ENCODE results near the gene SPOP. TPM values are rescaled to one million over a fixed set of nuclear protein-coding genes. Genes with fewer than 3 reads are reported as not detected.
"Not testable (repeated sequence)": the region's sequence is repeated elsewhere in the genome, so short reads cannot be mapped to it uniquely, and the experiment has no call there.

Gene SPOP
- total RNA-seq, 1 donor, result 27.4 TPM

DNA sequence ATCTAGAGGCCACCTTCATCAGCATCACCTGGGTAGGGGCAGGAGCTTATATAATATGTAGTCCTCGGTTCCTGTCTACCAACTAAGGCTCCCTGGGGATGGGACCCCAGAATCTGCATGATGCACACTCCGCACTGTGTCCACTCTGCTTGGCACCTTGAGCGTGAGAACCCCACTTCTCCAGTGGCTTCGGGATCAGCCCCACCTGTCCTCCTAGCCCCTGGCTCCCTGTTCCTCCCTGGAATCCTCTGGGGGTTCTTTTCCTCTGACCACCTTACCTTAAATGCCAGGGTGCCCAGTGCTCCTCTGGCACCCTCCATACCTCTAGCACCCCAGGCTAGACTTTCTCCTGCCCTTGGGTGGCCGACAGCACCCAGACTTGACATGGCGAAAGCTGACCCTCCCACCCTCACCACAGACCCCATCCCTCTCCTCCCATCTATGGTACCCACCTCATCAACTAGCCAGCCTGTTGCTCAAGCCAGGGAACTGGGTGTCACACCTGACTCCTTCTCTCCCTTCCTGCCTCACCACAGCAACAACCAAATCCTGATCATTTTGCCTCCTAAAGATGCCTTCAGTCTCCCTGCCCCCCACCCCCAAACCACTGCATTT, 105.0 kb downstream of the SPOP start:
- H3K4me3 ChIP-seq (ENCODE audit: low read length), result no peak overlapping the region
- H3K9me3 ChIP-seq (ENCODE audit: low read depth, low read length), result no peaks in the 10 kb centered on the region
- peaks cover 30% of the 10 kb centered on the region for H3K4me1 ChIP-seq (ENCODE audit: insufficient read depth, low read length)
- H3K27me3 ChIP-seq (ENCODE audit: insufficient read depth, low read length), result peaks cover 33% of the 10 kb centered on the region

DNA sequence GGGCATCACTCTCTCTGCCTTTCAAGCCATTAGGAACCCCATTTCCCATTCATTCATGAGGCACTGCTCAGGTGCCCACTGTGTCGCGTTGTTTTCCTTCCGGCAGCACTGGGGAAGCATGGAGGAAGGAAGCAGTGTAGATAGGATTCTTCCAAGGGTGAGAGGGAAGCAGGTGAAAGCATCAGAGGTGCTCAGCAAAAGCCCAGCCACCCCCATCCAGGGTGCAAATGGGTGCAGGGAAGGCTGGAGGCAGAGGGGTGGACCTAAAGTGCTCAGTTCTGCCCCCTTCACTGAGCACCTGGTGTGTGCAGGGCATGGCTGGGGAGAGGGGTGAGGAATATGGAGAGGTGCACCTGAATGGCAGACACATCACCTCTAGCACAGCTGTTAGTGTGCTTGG, 105.7 kb downstream of the SPOP start:
- Histone ChIP-seq H3K4me3 (ENCODE audit: low read length) (no peak overlapping the region), H3K27me3 (ENCODE audit: insufficient read depth, low read length) (peaks cover 26% of the 10 kb centered on the region), H3K4me1 (ENCODE audit: insufficient read depth, low read length) (peaks cover 33% of the 10 kb centered on the region)

DNA sequence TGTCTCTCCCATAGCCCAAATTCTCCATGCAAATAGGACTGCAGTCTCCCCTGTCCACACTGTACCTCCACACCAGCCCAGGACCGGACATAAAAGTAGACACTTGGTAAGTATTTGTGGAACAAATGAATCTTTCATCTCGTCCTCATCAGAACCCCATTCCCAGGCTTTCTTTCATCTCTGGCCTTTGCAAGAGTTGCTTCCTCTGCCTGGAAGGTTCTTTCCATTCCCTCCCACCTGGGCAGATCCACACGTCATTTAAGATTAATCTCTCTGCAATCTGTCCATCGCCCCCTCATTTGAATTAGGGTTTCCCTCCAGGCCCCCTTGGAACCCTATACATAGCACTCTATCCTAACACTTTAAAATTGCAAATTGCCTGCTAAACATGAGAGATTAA, 106.1 kb downstream of the SPOP start:
- Histone ChIP-seq H3K27me3 (ENCODE audit: insufficient read depth, low read length) (peaks cover 23% of the 10 kb centered on the region), H3K9me3 (ENCODE audit: low read depth, low read length) (no peaks in the 10 kb centered on the region), H3K4me3 (ENCODE audit: low read length) (no peak overlapping the region), H3K4me1 (ENCODE audit: insufficient read depth, low read length) (peaks cover 33% of the 10 kb centered on the region)

More for the DNA sequence above, 105.7 kb downstream of the SPOP start:
- H3K9me3 ChIP-seq (ENCODE audit: low read depth, low read length), result no peaks in the 10 kb centered on the region

- peaks cover 22% of the 10 kb centered on the region for H3K27me3 ChIP-seq (ENCODE audit: insufficient read depth, low read length)
Observed at GRCh38 chr17:49571283-49571682, 106.6 kb downstream of the SPOP start.

DNA sequence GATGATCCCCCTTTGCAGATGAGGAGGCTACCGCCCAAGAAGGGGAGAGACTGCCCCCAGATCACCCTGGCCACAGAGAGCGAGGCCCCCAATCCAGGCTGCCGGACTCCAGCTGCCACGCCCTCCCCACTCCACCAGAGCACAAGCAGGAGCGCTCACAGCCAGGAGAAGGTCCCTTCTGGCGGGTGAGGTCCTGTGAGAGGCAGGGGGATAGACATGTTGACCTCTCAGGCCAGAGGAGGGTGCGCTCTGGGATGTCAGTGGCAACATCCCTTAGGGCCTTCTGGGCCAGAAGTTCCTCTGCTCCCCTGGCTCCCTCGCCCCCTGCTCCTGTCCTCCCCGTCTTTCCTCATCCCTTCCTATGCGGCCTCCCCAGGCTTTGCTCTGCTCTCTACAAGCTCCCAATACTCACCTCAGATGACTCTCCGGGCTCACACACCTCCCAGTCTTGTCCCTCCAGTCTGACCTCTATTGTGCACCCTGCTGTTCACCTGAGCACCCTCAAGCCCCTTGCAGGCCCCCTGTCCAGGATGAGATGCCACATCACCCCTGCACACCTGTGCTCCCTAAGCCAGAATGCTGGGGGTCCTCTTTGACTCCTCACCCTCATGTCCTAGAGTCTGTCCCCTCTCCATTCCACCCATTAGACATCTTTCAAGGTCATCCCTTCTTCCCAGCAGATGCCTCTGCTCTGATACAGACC, 107.2 kb downstream of the SPOP start:
- peaks cover 19% of the 10 kb centered on the region for H3K27me3 ChIP-seq (ENCODE audit: insufficient read depth, low read length)
- H3K4me3 ChIP-seq (ENCODE audit: low read length), result no peak overlapping the region
- no peaks in the 10 kb centered on the region for H3K9me3 ChIP-seq (ENCODE audit: low read depth, low read length)
- peaks cover 25% of the 10 kb centered on the region for H3K4me1 ChIP-seq (ENCODE audit: insufficient read depth, low read length)

More at GRCh38 chr17:49571283-49571682, 106.6 kb downstream of the SPOP start:
- Histone ChIP-seq H3K4me3 (ENCODE audit: low read length) (no peak overlapping the region), H3K4me1 (ENCODE audit: insufficient read depth, low read length) (peaks cover 31% of the 10 kb centered on the region), H3K9me3 (ENCODE audit: low read depth, low read length) (no peaks in the 10 kb centered on the region)

DNA sequence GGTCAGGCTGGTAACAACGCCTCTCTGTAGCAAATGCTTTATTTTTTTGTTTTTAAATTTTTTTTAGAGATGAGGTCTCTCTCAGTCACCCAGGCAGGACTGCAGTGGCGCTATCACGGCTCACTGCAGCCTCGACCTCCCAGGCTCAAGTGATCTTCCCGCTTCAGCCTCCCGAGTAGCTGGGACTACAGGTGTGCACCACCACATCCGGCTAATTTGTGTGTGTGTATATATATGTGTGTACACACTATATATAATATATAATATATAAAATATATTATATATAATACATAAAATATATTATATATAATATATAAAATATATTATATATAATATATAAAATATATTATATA, 109.2 kb downstream of the SPOP start:
- not testable (repeated sequence) for H3K9me3 ChIP-seq (ENCODE audit: low read depth, low read length); H3K4me3 ChIP-seq (ENCODE audit: low read length); H3K27me3 ChIP-seq (ENCODE audit: insufficient read depth, low read length)
- H3K4me1 ChIP-seq (ENCODE audit: insufficient read depth, low read length), result peaks cover 21% of the 10 kb centered on the region

GRCh38 chr17:49567871-49568694, 109.8 kb downstream of the SPOP start:
- no peak overlapping the region for H3K4me3 ChIP-seq (ENCODE audit: low read length)
- H3K4me1 ChIP-seq (ENCODE audit: insufficient read depth, low read length), result peaks cover 21% of the 10 kb centered on the region
- H3K9me3 ChIP-seq (ENCODE audit: low read depth, low read length), result no peaks in the 10 kb centered on the region
- H3K27me3 ChIP-seq (ENCODE audit: insufficient read depth, low read length), result peaks cover 4% of the 10 kb centered on the region

GRCh38 chr17:49567104-49567521, 110.8 kb downstream of the SPOP start:
- Histone ChIP-seq H3K9me3 (ENCODE audit: low read depth, low read length) (no peaks in the 10 kb centered on the region), H3K27me3 (ENCODE audit: insufficient read depth, low read length) (peaks cover 4% of the 10 kb centered on the region), H3K4me1 (ENCODE audit: insufficient read depth, low read length) (peaks cover 21% of the 10 kb centered on the region)

DNA sequence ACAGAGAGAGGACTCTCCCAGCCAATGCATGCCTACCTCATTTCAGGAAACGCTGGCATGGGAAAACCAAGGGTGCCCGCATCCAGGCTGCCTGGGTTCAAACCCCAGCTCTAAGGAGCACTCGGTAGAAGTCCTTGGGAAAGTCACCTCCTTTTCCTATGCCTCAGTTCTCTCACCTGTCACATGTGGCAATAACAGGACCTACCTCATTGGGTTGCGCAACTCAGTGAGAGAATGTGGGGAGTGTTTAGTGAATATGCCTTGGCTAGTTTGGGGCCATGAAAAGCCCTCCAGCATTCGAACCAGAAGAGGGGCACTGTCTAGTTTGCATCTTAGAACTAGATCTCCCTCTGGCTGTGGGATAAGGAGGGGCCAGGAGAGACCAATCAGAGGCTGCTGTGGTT, 111.2 kb downstream of the SPOP start:
- no peaks in the 10 kb centered on the region for H3K9me3 ChIP-seq (ENCODE audit: low read depth, low read length)
- H3K4me3 ChIP-seq (ENCODE audit: low read length), result no peak overlapping the region
- peaks cover 4% of the 10 kb centered on the region for H3K27me3 ChIP-seq (ENCODE audit: insufficient read depth, low read length)

More at GRCh38 chr17:49567104-49567521, 110.8 kb downstream of the SPOP start:
- no peak overlapping the region for H3K4me3 ChIP-seq (ENCODE audit: low read length)

GRCh38 chr17:49565948-49566491, 111.9 kb downstream of the SPOP start:
- Histone ChIP-seq H3K9me3 (ENCODE audit: low read depth, low read length) (no peaks in the 10 kb centered on the region), H3K4me3 (ENCODE audit: low read length) (no peak overlapping the region), H3K4me1 (ENCODE audit: insufficient read depth, low read length) (peaks cover 21% of the 10 kb centered on the region), H3K27me3 (ENCODE audit: insufficient read depth, low read length) (peaks cover 4% of the 10 kb centered on the region)

More for the DNA sequence above, 111.2 kb downstream of the SPOP start:
- peaks cover 21% of the 10 kb centered on the region for H3K4me1 ChIP-seq (ENCODE audit: insufficient read depth, low read length)

GRCh38 chr17:49564638-49565037, 113.3 kb downstream of the SPOP start:
- Histone ChIP-seq H3K4me3 (ENCODE audit: low read length) (no peak overlapping the region), H3K4me1 (ENCODE audit: insufficient read depth, low read length) (peaks cover 12% of the 10 kb centered on the region), H3K9me3 (ENCODE audit: low read depth, low read length) (no peaks in the 10 kb centered on the region), H3K27me3 (ENCODE audit: insufficient read depth, low read length) (peaks cover 4% of the 10 kb centered on the region)

- Histone ChIP-seq H3K4me1 (ENCODE audit: insufficient read depth, low read length) (peaks cover 7% of the 10 kb centered on the region), H3K9me3 (ENCODE audit: low read depth, low read length) (no peaks in the 10 kb centered on the region), H3K4me3 (ENCODE audit: low read length) (no peak overlapping the region), H3K27me3 (ENCODE audit: insufficient read depth, low read length) (no peaks in the 10 kb centered on the region)
Observed at GRCh38 chr17:49557312-49558024, 120.4 kb downstream of the SPOP start.

- Histone ChIP-seq H3K9me3 (ENCODE audit: low read depth, low read length) (no peaks in the 10 kb centered on the region), H3K27me3 (ENCODE audit: insufficient read depth, low read length) (no peaks in the 10 kb centered on the region), H3K4me1 (ENCODE audit: insufficient read depth, low read length) (peaks cover 7% of the 10 kb centered on the region), H3K4me3 (ENCODE audit: low read length) (no peak overlapping the region)
Observed at GRCh38 chr17:49556223-49556943, 121.5 kb downstream of the SPOP start.
